Measurements from ENCODE around the gene IPO4.

Gene IPO4

GRCh38 chr14:24141097-24141880, 47.3 kb downstream of the IPO4 start, which contains the start of gene EMC9 (continued):
- no peak for TF ChIP-seq ZNF16 (tag by site-specific recombination; IDR thresholded peaks at IDR 0.05; ENCODE audit: low read depth)
- no peak for TF ChIP-seq ZNF175 (tag by site-specific recombination; IDR thresholded peaks at IDR 0.05)
- TF ChIP-seq ZBTB49 (tag by site-specific recombination; IDR thresholded peaks at IDR 0.05; ENCODE audit: low read depth): no peak
- TF ChIP-seq ZNF148 (tag by site-specific recombination; IDR thresholded peaks at IDR 0.05; ENCODE audit: borderline replicate concordance): no peak
- TF ChIP-seq PBX3 (CRISPR knock-in tag; IDR thresholded peaks at IDR 0.05): peak; percentile 19; the same call in 1 of the 2 replicates
- TF ChIP-seq ZNF621 (tag by site-specific recombination; IDR thresholded peaks at IDR 0.05): no peak
- TF ChIP-seq ZNF449 (tag by site-specific recombination; IDR thresholded peaks at IDR 0.05): no peak
- no peak for TF ChIP-seq ZNF707 (tag by site-specific recombination; IDR thresholded peaks at IDR 0.05)
- no peak; the same call in 1 of the 2 replicates for TF ChIP-seq TSHZ1 (tag by site-specific recombination; IDR thresholded peaks at IDR 0.05; ENCODE audit: borderline replicate concordance)
- no peak for TF ChIP-seq PRDM1 (tag by site-specific recombination; IDR thresholded peaks at IDR 0.05)
- peak; percentile 9; the same call in 1 of the 2 replicates for TF ChIP-seq ZNF585B (tag by site-specific recombination; IDR thresholded peaks at IDR 0.05)
- peak; percentile 99 for TF ChIP-seq ZBTB17 (tag by site-specific recombination; IDR thresholded peaks at IDR 0.05)
- TF ChIP-seq ZNF121 (tag by site-specific recombination; IDR thresholded peaks at IDR 0.05): peak; percentile 54; the same call in 1 of the 2 replicates
- TF ChIP-seq KLF16 (tag by site-specific recombination; IDR thresholded peaks at IDR 0.05): peak; percentile 94
- peak; percentile 92; the same call in 1 of the 2 replicates for TF ChIP-seq ZNF391 (tag by site-specific recombination; IDR thresholded peaks at IDR 0.05; ENCODE audit: borderline replicate concordance, low read depth)
- TF ChIP-seq ZBTB20 (tag by site-specific recombination; IDR thresholded peaks at IDR 0.05): peak; percentile 81
- TF ChIP-seq ZNF146 (tag by site-specific recombination; IDR thresholded peaks at IDR 0.05): peak; percentile 40; the same call in 1 of the 2 replicates
- TF ChIP-seq ZNF510 (tag by site-specific recombination; IDR thresholded peaks at IDR 0.05; ENCODE audit: insufficient replicate concordance): no peak
- TF ChIP-seq ZNF610 (tag by site-specific recombination; IDR thresholded peaks at IDR 0.05; ENCODE audit: borderline replicate concordance): 0 out of 2 replicates have a peak, but pooled peaks have one; percentile 76
- TF ChIP-seq ZNF843 (tag by site-specific recombination; IDR thresholded peaks at IDR 0.05): 0 out of 2 replicates have a peak, but pooled peaks have one; percentile 70
- TF ChIP-seq GLIS1 (tag by site-specific recombination; IDR thresholded peaks at IDR 0.05): peak; percentile 80
- TF ChIP-seq ZNF623 (tag by site-specific recombination; IDR thresholded peaks at IDR 0.05): peak; percentile 36; the same call in 1 of the 2 replicates
- no peak for TF ChIP-seq ZNF169 (tag by site-specific recombination; IDR thresholded peaks at IDR 0.05)
- TF ChIP-seq ZNF174 (tag by site-specific recombination; IDR thresholded peaks at IDR 0.05): no peak
- 0 out of 2 replicates have a peak, but pooled peaks have one; percentile 27 for TF ChIP-seq INSM2 (tag by site-specific recombination; IDR thresholded peaks at IDR 0.05)
- peak; percentile 51; the same call in 1 of the 2 replicates for TF ChIP-seq ZNF394 (tag by site-specific recombination; IDR thresholded peaks at IDR 0.05; ENCODE audit: borderline replicate concordance)
